Osteocyte (in vitro differentiated cells): ENCODE measurements around the gene ZNF521. TPM values are rescaled to one million over a fixed set of nuclear protein-coding genes. Genes with fewer than 3 reads are reported as not detected.

Experiments
- DNase-seq: peaks from one replicate; pipeline ENCODE4 v3.0.0; 2021; ENCODE audit warnings: mixed read lengths; ENCODE audit not compliant: unreplicated experiment; ENCODE audit errors: extremely low spot score
- H3K27ac Mint-ChIP-seq: one replicate; pipeline ENCODE4 v1.8.0; 2021; ENCODE audit warnings: mild to moderate bottlenecking, mixed read lengths; ENCODE audit not compliant: unreplicated experiment
- H3K27me3 Mint-ChIP-seq: one replicate; pipeline ENCODE4 v1.8.0; 2021; ENCODE audit warnings: mixed read lengths; ENCODE audit not compliant: unreplicated experiment
- H3K36me3 Mint-ChIP-seq: one replicate; pipeline ENCODE4 v1.8.0; 2021; ENCODE audit warnings: mixed read lengths; ENCODE audit not compliant: unreplicated experiment
- H3K4me1 Mint-ChIP-seq: one replicate; pipeline ENCODE4 v1.8.0; 2021; ENCODE audit warnings: mixed read lengths; ENCODE audit not compliant: unreplicated experiment
- H3K4me3 Mint-ChIP-seq: one replicate; pipeline ENCODE4 v1.8.0; 2021; ENCODE audit warnings: mild to moderate bottlenecking, moderate library complexity, mixed read lengths; ENCODE audit not compliant: unreplicated experiment
- H3K9me3 Mint-ChIP-seq: one replicate; pipeline ENCODE4 v1.8.0; 2021; ENCODE audit warnings: mixed read lengths; ENCODE audit not compliant: unreplicated experiment
- total RNA-seq: library from RNA; stranded (reverse); gene quantifications from 2 replicates; pipeline ENCODE4 v1.2.1, GENCODE V29; 2021
- TF ChIP-seq, protein P1 (sequence below): fragments of 200-600 bp; sonication (generic); IDR thresholded peaks from 2 replicates; pipeline ENCODE4 v1.5.0; 2021; ENCODE audit warnings: antibody characterized with exemption, mild to moderate bottlenecking, moderate library complexity

The ZNF521 gene
- total RNA-seq, 1 donor from 2014 or later, result 57.1 TPM

- Mint-ChIP-seq H3K4me3 (no peak overlapping the region), H3K27ac (no peak overlapping the region), H3K9me3 (no peaks in the 10 kb centered on the region), H3K27me3 (no peaks in the 10 kb centered on the region), H3K4me1 (peaks cover 20% of the 10 kb centered on the region), H3K36me3 (no peaks in the 10 kb centered on the region)
- no peak for DNase-seq
- TF ChIP-seq, protein P1, sequence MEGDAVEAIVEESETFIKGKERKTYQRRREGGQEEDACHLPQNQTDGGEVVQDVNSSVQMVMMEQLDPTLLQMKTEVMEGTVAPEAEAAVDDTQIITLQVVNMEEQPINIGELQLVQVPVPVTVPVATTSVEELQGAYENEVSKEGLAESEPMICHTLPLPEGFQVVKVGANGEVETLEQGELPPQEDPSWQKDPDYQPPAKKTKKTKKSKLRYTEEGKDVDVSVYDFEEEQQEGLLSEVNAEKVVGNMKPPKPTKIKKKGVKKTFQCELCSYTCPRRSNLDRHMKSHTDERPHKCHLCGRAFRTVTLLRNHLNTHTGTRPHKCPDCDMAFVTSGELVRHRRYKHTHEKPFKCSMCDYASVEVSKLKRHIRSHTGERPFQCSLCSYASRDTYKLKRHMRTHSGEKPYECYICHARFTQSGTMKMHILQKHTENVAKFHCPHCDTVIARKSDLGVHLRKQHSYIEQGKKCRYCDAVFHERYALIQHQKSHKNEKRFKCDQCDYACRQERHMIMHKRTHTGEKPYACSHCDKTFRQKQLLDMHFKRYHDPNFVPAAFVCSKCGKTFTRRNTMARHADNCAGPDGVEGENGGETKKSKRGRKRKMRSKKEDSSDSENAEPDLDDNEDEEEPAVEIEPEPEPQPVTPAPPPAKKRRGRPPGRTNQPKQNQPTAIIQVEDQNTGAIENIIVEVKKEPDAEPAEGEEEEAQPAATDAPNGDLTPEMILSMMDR, result no peak
These were observed 115.2 kb downstream of the ZNF521 start for GRCh38 chr18:25236736-25237135.

GRCh38 chr18:25235401-25236042, 116.4 kb downstream of the ZNF521 start:
- H3K4me3 Mint-ChIP-seq, result no peak overlapping the region
- no peak overlapping the region for H3K27ac Mint-ChIP-seq
- H3K36me3 Mint-ChIP-seq, result no peaks in the 10 kb centered on the region
- no peaks in the 10 kb centered on the region for H3K9me3 Mint-ChIP-seq
- H3K27me3 Mint-ChIP-seq, result no peaks in the 10 kb centered on the region
- TF ChIP-seq, protein P1, result no peak
- H3K4me1 Mint-ChIP-seq, result peaks cover 32% of the 10 kb centered on the region
- no peak for DNase-seq

DNA sequence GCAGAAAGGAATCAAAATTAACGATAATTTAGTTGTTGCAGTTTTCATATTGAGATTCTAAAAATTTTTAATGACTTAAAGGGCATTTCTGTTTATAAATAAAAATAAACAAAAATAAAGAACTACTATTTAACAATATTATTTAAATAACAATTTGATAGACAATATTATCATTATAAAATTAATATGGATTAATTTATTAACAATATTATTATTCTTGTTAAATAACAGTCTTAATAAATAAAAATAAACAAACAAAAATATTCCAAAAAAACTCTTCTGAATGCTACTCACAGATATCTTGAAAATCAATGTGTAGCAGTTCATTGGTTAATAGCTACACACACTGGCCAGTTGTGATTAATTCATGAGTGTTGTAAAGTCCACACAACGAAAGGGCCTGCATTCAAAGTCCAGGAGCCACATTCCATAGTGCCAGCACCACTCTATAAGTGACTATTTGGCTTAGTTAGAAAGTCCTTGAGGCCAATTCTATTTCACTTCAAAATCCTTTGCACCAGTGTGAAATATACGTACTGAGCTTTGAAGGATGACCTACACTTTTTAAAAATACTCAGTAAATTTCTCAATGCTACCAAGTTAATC, 117.1 kb downstream of the ZNF521 start:
- Mint-ChIP-seq H3K36me3 (no peaks in the 10 kb centered on the region), H3K4me1 (peaks cover 38% of the 10 kb centered on the region), H3K27ac (peak overlapping the region; percentile 94), H3K27me3 (no peaks in the 10 kb centered on the region), H3K4me3 (no peak overlapping the region), H3K9me3 (no peaks in the 10 kb centered on the region)
- no peak for DNase-seq
- TF ChIP-seq, protein P1, result no peak

DNA sequence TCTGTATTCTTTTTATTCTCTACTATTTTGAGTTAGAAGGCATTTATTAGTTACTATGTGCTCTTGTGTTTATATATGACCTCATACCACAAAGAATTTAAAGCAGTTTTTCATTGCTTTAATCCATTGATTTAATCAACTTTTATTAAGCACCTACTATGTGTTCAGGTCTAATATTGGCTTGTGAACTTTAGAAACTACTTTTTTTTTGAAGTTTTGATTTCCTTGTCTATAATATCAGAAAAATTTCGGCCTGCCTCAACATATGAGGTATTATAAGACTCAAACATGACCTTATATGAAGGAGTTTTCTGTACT, 117.7 kb downstream of the ZNF521 start:
- H3K4me1 Mint-ChIP-seq, result peaks cover 44% of the 10 kb centered on the region
- H3K9me3 Mint-ChIP-seq, result no peaks in the 10 kb centered on the region
- H3K27ac Mint-ChIP-seq, result peak overlapping the region; percentile 94
- DNase-seq, result no peak
- TF ChIP-seq, protein P1, result no peak
- peak overlapping the region; percentile 63 for H3K4me3 Mint-ChIP-seq
- H3K36me3 Mint-ChIP-seq, result no peaks in the 10 kb centered on the region
- no peaks in the 10 kb centered on the region for H3K27me3 Mint-ChIP-seq

GRCh38 chr18:25233528-25234321, 118.2 kb downstream of the ZNF521 start:
- Mint-ChIP-seq H3K4me1 (peaks cover 49% of the 10 kb centered on the region), H3K4me3 (peak overlapping the region; percentile 63)

More at GRCh38 chr18:25233528-25234321, 118.2 kb downstream of the ZNF521 start:
- no peak for DNase-seq
- no peaks in the 10 kb centered on the region for H3K36me3 Mint-ChIP-seq
- H3K27me3 Mint-ChIP-seq, result no peaks in the 10 kb centered on the region
- TF ChIP-seq, protein P1, result no peak
- no peaks in the 10 kb centered on the region for H3K9me3 Mint-ChIP-seq
- H3K27ac Mint-ChIP-seq, result peak overlapping the region; percentile 94
